Activated naive CD4-positive, alpha-beta T cell treated with anti-CD3 and anti-CD28 coated beads, Interleukin-2, amount 50 U/mL, for 72 hours (primary cell): Measurements from ENCODE around the gene ASPG. TPM values are rescaled to one million over a fixed set of nuclear protein-coding genes. Genes with fewer than 3 reads are reported as not detected.

Experiments
- ATAC-seq, 2 donors: fragments of 150-1000 bp; cut with Tn5 transposase; 2 replicates each; pipeline ENCODE4 v1.10.0; 2021; ENCODE audit warnings: mild to moderate bottlenecking in 2 of 2, moderate library complexity in 2 of 2
- DNase-seq, 2 donors: peaks; one replicate each; pipeline ENCODE4 v3.0.0; 2021 to 2022; ENCODE audit warnings: low spot score in 2 of 2
- H3K27ac Mint-ChIP-seq, 2 donors: one replicate each; pipeline ENCODE4 v1.8.0; 2022; ENCODE audit warnings: mild to moderate bottlenecking in 2 of 2, mixed read lengths in 2 of 2
- H3K36me3 Mint-ChIP-seq, 2 donors: one replicate each; pipeline ENCODE4 v1.8.0; 2022; ENCODE audit warnings: mixed read lengths in 2 of 2
- H3K9me3 Mint-ChIP-seq, 2 donors: one replicate each; pipeline ENCODE4 v1.8.0; 2022; ENCODE audit warnings: mixed read lengths in 2 of 2
- total RNA-seq, 2 donors: library from RNA; stranded (reverse); gene quantifications; one replicate each; pipeline ENCODE4 v1.2.3, GENCODE V29; 2022

Gene ASPG
- total RNA-seq, 2 donors from 2014 or later: not detected

- H3K27ac Mint-ChIP-seq: no peak overlapping the region
- no peaks in the 10 kb centered on the region for H3K36me3 Mint-ChIP-seq
- no peaks in the 10 kb centered on the region for H3K9me3 Mint-ChIP-seq
- ATAC-seq (no peak), DNase-seq (no peak)
Observed at GRCh38 chr14:104118006-104118844, 32.7 kb downstream of the ASPG start.

DNA sequence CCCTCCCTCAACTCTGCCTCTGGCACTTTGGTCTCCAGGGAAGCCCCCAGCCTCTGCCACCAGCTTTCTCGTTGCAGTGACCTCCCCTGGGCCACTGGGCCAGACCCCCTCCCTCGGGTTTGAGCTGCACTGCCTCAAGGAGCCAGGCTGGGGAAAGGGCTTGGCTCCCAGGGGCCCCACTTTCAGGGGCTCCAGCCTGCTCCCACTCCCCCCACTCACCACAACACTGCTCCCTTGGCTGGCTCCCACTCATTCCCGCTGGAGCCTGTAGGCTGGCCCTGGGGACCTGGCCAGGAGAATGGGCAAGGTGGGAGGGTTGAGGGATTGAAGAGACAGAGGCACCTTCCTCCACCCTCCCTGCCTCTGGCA is 33.6 kb downstream of the ASPG start:
- ATAC-seq (no peak), DNase-seq (no peak)
- Mint-ChIP-seq H3K36me3 (peaks cover 5 to 6% of the 10 kb centered on the region in 2 donors), H3K27ac (peak overlapping the region in 1 of 2 donors; percentile 14), H3K9me3 (peaks cover 5 to 6% of the 10 kb centered on the region in 2 donors)

DNA sequence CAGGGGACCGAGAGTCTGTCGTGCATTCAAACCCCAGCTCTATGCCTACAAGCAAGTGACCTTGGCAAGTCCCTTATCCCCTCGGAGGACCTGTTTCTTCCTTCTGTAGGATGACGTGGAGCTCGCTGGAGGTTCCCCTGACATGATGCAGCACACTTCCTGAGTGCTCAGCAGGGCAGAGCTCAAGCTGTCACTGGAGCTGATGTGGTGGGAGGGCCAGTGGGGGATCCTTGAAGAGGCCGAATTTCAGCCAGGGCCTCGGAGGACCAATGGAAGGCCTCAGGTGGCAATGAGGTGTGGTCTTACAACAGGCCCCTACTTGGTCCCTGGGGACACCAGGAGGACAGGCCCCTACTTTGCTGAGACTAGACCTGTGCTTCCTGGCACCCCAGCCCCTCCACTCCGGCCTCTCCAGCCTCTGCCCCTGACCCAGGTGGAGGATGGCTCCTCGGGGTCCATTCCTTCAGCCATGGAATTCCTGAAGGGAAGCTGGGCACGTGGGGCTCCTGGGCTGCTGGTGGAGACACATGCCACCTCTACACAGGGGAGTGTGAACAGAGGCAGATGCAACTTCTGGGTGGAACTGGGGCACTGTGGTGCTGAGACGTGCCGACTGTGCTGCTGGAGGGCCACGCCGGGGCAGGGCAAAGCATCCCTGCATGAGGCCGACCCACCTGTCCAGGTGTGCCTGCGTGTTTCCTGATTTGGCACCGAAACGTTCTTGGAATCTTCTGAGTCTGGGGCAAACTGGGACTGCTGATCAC is 34.2 kb downstream of the ASPG start:
- Mint-ChIP-seq H3K27ac (no peak overlapping the region), H3K36me3 (peaks cover 5 to 9% of the 10 kb centered on the region in 2 donors), H3K9me3 (peaks cover 6 to 9% of the 10 kb centered on the region in 2 donors)
- ATAC-seq (no peak), DNase-seq (no peak)

DNA sequence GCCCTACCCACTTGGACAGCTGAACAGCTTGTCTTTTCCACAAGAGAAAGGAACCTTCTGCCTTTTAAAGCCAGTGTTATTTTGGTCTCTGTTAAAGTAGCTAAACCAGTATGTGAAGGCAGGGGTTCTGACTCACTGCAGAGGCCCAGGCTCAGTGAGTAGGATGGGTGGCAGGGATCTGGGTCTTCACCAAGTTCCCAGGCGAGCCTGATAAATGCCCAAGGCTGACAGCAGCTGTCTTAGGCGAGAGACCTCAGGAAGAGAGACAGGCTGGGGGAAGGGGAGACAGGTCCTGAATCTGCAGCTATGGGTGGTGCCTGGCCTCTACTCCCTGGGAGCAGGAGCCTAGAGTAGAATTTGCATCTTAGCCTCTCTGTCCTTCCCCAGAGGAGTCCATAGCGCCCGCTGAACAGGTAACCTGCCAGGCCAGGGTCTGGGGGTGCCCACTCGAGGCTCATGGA is 34.8 kb downstream of the ASPG start:
- peaks cover 10 to 14% of the 10 kb centered on the region in 2 donors for H3K9me3 Mint-ChIP-seq
- ATAC-seq: no peak
- H3K27ac Mint-ChIP-seq: no peak overlapping the region

GRCh38 chr14:104121142-104121541 is 35.6 kb downstream of the ASPG start:
- Mint-ChIP-seq H3K27ac (no peak overlapping the region), H3K36me3 (peaks cover 12 to 17% of the 10 kb centered on the region in 2 donors), H3K9me3 (peaks cover 11 to 22% of the 10 kb centered on the region in 2 donors)
- ATAC-seq (no peak), DNase-seq (no peak)

More for the DNA sequence above, 34.8 kb downstream of the ASPG start:
- no peak for DNase-seq
- H3K36me3 Mint-ChIP-seq: peaks cover 10 to 13% of the 10 kb centered on the region in 2 donors

- H3K27ac Mint-ChIP-seq: no peak overlapping the region
- peaks cover 21 to 22% of the 10 kb centered on the region in 2 donors for H3K36me3 Mint-ChIP-seq
- no peak for ATAC-seq
- DNase-seq: no peak
- H3K9me3 Mint-ChIP-seq: peaks cover 18 to 36% of the 10 kb centered on the region in 2 donors
Observed at GRCh38 chr14:104123879-104124278, 38.4 kb downstream of the ASPG start.

DNA sequence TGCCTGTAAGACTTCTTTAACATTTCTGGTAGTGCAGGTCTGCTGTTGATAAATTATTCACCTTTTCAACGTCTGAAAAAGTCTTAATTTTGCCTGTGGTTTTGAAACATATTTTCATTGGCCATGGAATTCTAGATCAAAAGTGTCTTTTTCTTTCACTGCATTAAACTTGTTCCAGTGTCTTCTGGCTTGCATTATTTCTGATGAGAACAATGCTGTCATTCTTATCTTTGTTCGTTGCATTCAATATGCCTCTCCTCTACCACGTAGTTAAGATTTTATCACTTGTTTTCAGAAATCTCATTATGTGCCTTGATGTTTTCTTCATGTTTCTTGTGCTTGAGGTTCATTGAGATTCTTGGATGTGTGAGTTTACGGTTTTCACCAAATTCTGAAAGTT is 39.5 kb downstream of the ASPG start:
- no peak overlapping the region for H3K27ac Mint-ChIP-seq

GRCh38 chr14:104126753-104127152 is 41.3 kb downstream of the ASPG start:
- peaks cover 34 to 35% of the 10 kb centered on the region in 2 donors for H3K36me3 Mint-ChIP-seq
- H3K27ac Mint-ChIP-seq: no peak overlapping the region
- peaks cover 28 to 48% of the 10 kb centered on the region in 2 donors for H3K9me3 Mint-ChIP-seq
- DNase-seq (no peak), ATAC-seq (no peak)

More for the DNA sequence above, 39.5 kb downstream of the ASPG start:
- Mint-ChIP-seq H3K9me3 (peaks cover 28 to 45% of the 10 kb centered on the region in 2 donors), H3K36me3 (peaks cover 30 to 32% of the 10 kb centered on the region in 2 donors)
- DNase-seq (no peak), ATAC-seq (no peak)

DNA sequence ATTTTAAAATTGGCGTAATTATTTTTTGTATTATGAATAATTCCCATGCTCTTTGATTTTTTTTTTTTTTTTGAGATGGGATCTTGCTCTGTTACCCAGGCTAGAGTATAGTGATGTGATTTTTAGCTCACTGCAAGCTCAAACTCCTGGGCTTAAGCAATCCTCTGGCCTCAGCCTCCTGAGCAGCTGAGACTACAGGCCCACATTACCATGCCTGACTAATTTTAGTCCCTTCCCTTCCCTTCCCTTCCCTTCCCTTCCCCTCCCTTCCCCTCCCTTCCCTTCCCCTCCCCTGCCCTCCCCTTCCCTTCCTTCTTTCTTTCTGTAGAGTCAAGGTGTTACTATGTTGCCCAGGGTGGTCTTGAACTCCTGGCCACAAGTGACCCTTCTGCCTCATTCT is 43.5 kb downstream of the ASPG start:
- DNase-seq (no peak), ATAC-seq (no peak)
- Mint-ChIP-seq H3K27ac (no peak overlapping the region), H3K36me3 (peaks cover 30% of the 10 kb centered on the region in 2 donors), H3K9me3 (peaks cover 24 to 43% of the 10 kb centered on the region in 2 donors)

- Mint-ChIP-seq H3K36me3 (peaks cover 26 to 29% of the 10 kb centered on the region in 2 donors), H3K9me3 (peaks cover 21 to 39% of the 10 kb centered on the region in 2 donors), H3K27ac (no peak overlapping the region)
- DNase-seq (no peak), ATAC-seq (no peak)
Observed at GRCh38 chr14:104129556-104129955, 44.1 kb downstream of the ASPG start.

DNA sequence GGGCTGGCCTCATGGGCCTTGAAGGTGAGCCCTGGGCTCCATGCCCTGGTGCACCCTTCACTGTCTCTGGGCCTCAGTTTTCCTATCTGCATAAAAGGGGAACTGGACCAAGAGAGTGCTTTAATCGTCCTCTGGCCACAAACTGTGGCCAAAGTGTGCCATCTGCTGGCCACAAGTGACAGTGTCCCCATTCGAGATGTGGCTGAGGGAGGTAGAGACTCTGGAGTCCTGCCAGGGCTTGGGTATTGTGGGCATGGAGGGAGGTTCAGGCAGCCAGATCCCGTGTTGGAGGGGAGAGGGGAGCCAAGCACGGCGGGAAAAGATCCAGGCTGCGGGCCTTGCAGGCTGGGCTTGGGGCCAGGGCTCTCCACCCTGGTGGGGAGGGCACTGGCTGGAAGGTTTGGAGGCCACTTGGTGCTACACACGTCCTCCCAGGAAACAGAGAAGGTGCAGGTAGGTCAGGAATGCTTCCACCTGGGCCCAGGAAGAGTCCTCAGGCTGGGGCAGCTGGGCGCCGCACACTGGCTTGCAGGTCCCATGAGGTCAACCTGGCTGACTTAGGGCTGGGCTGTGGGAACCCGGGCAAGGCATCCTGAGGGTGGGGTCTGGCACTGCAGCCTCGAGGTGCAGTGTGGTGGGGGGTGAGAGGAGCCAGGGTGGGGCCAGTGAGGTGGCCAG is 45.6 kb downstream of the ASPG start:
- H3K27ac Mint-ChIP-seq: no peak overlapping the region
- DNase-seq: no peak
- peaks cover 17 to 27% of the 10 kb centered on the region in 2 donors for H3K9me3 Mint-ChIP-seq
- peaks cover 17 to 23% of the 10 kb centered on the region in 2 donors for H3K36me3 Mint-ChIP-seq
- ATAC-seq: peak in 1 of 2 donors; percentile 61

GRCh38 chr14:104131968-104132732 is 46.6 kb downstream of the ASPG start:
- no peak for ATAC-seq
- Mint-ChIP-seq H3K36me3 (peaks cover 13 to 14% of the 10 kb centered on the region in 2 donors), H3K27ac (no peak overlapping the region), H3K9me3 (peaks cover 9 to 18% of the 10 kb centered on the region in 2 donors)
- DNase-seq: no peak

GRCh38 chr14:104132981-104133380 is 47.5 kb downstream of the ASPG start:
- no peak overlapping the region for H3K27ac Mint-ChIP-seq
- H3K36me3 Mint-ChIP-seq: peaks cover 12 to 13% of the 10 kb centered on the region in 2 donors
- ATAC-seq (no peak), DNase-seq (no peak)
- peaks cover 9 to 17% of the 10 kb centered on the region in 2 donors for H3K9me3 Mint-ChIP-seq

- Mint-ChIP-seq H3K9me3 (peaks cover 9 to 15% of the 10 kb centered on the region in 2 donors), H3K27ac (no peak overlapping the region), H3K36me3 (peaks cover 12 to 13% of the 10 kb centered on the region in 2 donors)
- ATAC-seq (no peak), DNase-seq (no peak)
Observed at GRCh38 chr14:104133496-104133895, 48.0 kb downstream of the ASPG start.

DNA sequence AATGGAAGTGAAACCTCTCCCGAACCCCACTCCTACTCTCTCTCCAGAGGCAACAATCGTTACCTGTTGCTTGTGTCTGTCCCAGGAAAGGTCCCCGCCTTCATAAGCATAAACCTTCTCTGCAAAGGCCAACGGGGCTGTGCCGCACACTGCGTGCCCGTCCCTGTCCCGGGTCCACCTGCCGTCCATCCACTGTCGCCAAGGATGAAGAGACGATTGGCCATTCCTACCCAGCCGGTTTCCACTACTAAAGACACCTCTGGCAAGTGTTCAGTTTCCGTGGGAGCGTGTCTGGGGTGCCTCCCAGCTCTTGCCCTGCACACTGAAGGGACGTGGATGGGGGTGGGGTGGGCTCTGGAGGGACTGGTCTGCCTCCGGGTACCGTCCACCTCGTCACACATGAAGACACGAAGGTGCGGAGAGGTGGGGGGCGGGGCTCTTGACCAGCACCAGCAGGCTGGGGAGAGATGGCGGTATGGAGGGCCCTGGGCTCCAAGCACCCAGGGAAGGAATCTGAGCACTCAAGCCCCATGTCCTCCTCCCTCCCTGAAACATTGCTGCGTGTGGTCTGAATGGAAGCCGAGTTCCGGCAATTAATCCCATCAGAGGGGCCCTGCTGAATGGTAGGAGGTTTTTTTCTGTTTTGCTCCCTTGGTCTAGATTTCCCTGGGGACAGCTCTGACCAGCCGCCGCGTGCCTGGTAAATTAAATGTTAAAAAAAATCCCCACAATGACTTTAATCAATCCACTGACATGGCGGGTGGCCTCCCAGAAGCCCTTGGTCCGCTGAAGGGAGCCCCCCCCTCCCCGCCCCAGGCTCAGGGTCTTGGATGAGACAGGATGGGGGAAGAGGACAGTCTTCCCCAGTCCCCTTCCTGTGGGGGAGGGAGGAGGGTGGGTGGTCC is 48.8 kb downstream of the ASPG start:
- no peak overlapping the region for H3K27ac Mint-ChIP-seq
- ATAC-seq (no peak), DNase-seq (no peak)
- H3K9me3 Mint-ChIP-seq: peaks cover 7 to 10% of the 10 kb centered on the region in 2 donors
- peaks cover 10 to 11% of the 10 kb centered on the region in 2 donors for H3K36me3 Mint-ChIP-seq
